ENCODE results near the gene FRAT1. TPM values are rescaled to one million over a fixed set of nuclear protein-coding genes. Genes with fewer than 3 reads are reported as not detected.

Gene FRAT1
- polyA plus RNA-seq, 1 donor from 2014 or later: 10.8 TPM

DNA sequence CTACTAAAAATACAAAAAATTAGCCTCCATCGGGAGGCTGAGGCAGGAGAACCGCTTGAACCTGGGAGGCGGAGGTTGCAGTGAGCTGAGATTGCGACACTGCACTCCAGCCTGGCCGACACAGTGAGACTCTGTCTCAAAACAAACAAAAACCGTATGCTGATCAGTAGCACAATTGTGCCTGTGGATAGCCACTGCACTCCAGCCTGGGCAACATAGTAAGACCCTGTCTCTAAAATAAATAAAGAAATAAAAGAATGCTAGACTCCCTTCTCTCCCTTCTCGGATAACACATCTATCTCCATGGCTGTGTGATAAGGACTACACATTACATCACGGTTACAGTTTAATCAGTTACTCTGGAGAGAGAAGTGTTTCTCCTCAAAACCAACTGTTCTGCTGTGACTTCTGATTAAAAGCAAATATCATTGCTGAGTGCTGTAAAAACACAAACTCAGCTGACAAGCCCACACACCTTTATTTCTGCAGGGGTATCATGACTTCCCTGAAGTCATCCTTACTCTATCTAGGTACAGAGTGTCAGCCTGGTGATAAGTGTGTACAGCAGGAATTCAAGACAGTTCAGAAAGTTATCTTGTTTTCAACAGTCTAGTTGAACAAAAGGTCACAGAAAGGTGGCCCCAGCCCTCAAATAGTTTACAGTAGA is 21.4 kb upstream of the FRAT1 start:
- Histone ChIP-seq H3K9me2 (ENCODE audit: insufficient read depth, low read length) (no peaks in the 10 kb centered on the region), H3K79me2 (replicated peaks; ENCODE audit: insufficient read depth, low read length) (no peaks in the 10 kb centered on the region), H2AFZ (ENCODE audit: low read depth, low read length) (no peak overlapping the region), H3K9me3 (ENCODE audit: low read length) (no peaks in the 10 kb centered on the region), H3F3A (ENCODE audit: insufficient read depth, low read length, poor library complexity, severe bottlenecking) (no peaks in the 10 kb centered on the region), H4K20me1 (ENCODE audit: insufficient read depth) (no peaks in the 10 kb centered on the region), H3K4me2 (ENCODE audit: low read length) (no peak overlapping the region), H3K9ac (ENCODE audit: low read length) (no peak overlapping the region), H3K27ac (ENCODE audit: low read length) (no peak overlapping the region), H3K36me3 (ENCODE audit: insufficient read depth, low read length) (no peaks in the 10 kb centered on the region), H3K4me3 (ENCODE audit: low read length) (no peak overlapping the region), H3K27me3 (ENCODE audit: insufficient read depth, low read depth, low read length) (no peaks in the 10 kb centered on the region)
- TF ChIP-seq, protein P1, sequence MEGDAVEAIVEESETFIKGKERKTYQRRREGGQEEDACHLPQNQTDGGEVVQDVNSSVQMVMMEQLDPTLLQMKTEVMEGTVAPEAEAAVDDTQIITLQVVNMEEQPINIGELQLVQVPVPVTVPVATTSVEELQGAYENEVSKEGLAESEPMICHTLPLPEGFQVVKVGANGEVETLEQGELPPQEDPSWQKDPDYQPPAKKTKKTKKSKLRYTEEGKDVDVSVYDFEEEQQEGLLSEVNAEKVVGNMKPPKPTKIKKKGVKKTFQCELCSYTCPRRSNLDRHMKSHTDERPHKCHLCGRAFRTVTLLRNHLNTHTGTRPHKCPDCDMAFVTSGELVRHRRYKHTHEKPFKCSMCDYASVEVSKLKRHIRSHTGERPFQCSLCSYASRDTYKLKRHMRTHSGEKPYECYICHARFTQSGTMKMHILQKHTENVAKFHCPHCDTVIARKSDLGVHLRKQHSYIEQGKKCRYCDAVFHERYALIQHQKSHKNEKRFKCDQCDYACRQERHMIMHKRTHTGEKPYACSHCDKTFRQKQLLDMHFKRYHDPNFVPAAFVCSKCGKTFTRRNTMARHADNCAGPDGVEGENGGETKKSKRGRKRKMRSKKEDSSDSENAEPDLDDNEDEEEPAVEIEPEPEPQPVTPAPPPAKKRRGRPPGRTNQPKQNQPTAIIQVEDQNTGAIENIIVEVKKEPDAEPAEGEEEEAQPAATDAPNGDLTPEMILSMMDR (IDR thresholded peaks at IDR 0.05; ENCODE audit: poor library complexity, severe bottlenecking): no peak
- TF ChIP-seq, protein P2, sequence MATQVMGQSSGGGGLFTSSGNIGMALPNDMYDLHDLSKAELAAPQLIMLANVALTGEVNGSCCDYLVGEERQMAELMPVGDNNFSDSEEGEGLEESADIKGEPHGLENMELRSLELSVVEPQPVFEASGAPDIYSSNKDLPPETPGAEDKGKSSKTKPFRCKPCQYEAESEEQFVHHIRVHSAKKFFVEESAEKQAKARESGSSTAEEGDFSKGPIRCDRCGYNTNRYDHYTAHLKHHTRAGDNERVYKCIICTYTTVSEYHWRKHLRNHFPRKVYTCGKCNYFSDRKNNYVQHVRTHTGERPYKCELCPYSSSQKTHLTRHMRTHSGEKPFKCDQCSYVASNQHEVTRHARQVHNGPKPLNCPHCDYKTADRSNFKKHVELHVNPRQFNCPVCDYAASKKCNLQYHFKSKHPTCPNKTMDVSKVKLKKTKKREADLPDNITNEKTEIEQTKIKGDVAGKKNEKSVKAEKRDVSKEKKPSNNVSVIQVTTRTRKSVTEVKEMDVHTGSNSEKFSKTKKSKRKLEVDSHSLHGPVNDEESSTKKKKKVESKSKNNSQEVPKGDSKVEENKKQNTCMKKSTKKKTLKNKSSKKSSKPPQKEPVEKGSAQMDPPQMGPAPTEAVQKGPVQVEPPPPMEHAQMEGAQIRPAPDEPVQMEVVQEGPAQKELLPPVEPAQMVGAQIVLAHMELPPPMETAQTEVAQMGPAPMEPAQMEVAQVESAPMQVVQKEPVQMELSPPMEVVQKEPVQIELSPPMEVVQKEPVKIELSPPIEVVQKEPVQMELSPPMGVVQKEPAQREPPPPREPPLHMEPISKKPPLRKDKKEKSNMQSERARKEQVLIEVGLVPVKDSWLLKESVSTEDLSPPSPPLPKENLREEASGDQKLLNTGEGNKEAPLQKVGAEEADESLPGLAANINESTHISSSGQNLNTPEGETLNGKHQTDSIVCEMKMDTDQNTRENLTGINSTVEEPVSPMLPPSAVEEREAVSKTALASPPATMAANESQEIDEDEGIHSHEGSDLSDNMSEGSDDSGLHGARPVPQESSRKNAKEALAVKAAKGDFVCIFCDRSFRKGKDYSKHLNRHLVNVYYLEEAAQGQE (IDR thresholded peaks at IDR 0.05; ENCODE audit: borderline replicate concordance): no peak
- TF ChIP-seq TAF1 (IDR thresholded peaks at IDR 0.05; ENCODE audit: low read depth) (no peak), MXI1 (conservative IDR thresholded peaks at IDR 0.05; ENCODE audit: poor library complexity, severe bottlenecking) (no peak), POLR2AphosphoS5 (IDR thresholded peaks at IDR 0.05) (no peak)

DNA sequence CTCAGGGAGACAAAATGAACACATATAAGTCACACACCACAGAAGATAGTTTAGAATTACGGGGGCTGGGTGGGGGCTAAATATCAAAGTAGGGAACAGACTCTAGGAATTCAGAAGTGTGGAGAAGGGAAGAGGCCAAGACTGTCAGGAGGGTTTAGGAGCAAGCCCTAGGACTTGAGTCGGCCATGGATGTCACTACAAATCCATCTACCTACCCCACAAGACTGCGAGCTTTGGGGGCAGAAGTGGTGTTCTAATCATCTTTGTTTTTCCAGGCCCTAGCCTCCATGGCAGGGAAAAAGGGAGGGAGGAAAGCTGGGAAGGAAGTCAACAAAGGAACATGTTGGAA is 20.9 kb upstream of the FRAT1 start:
- no peaks in the 10 kb centered on the region for H3K36me3 ChIP-seq (ENCODE audit: insufficient read depth, low read length)
- no peaks in the 10 kb centered on the region for H4K20me1 ChIP-seq (ENCODE audit: insufficient read depth)
- no peaks in the 10 kb centered on the region for H3K79me2 ChIP-seq (replicated peaks; ENCODE audit: insufficient read depth, low read length)
- no peaks in the 10 kb centered on the region for H3K9me2 ChIP-seq (ENCODE audit: insufficient read depth, low read length)
- no peak overlapping the region for H3K9ac ChIP-seq (ENCODE audit: low read length)
- H2AFZ ChIP-seq (ENCODE audit: low read depth, low read length): no peak overlapping the region
- no peak overlapping the region for H3K4me2 ChIP-seq (ENCODE audit: low read length)
- no peaks in the 10 kb centered on the region for H3K27me3 ChIP-seq (ENCODE audit: insufficient read depth, low read depth, low read length)
- TF ChIP-seq EP300 (conservative IDR thresholded peaks at IDR 0.05; ENCODE audit: poor library complexity, severe bottlenecking): no peak
- no peak overlapping the region for H3K27ac ChIP-seq (ENCODE audit: low read length)
- no peaks in the 10 kb centered on the region for H3K9me3 ChIP-seq (ENCODE audit: low read length)
- H3K4me3 ChIP-seq (ENCODE audit: low read length): no peak overlapping the region
- no peaks in the 10 kb centered on the region for H3F3A ChIP-seq (ENCODE audit: insufficient read depth, low read length, poor library complexity, severe bottlenecking)

DNA sequence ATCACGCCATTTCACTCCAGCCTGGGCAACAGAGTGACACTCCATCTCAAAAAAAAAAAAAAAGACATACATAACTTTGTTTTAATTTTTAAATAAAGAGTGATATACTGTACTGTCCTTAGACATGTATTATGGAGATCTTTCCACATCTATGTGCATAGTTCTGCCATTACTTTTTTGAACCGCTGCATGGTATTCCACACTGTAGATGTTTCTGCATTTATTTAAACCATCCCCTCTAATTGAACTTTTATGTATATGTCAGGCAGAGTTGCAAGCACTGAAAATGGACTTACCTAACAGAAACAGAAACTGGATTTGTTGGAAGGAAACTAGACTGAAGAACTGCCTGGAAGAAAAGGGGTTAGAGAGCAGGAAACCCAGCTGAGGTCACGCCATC is 18.1 kb upstream of the FRAT1 start:
- Histone ChIP-seq H3K4me2 (ENCODE audit: low read length) (no peak overlapping the region), H4K20me1 (ENCODE audit: insufficient read depth) (no peaks in the 10 kb centered on the region)
- TF ChIP-seq SMC3 (conservative IDR thresholded peaks at IDR 0.05; ENCODE audit: poor library complexity) (no peak), MXI1 (conservative IDR thresholded peaks at IDR 0.05; ENCODE audit: poor library complexity, severe bottlenecking) (no peak), EZH2 (IDR thresholded peaks at IDR 0.05; ENCODE audit: borderline replicate concordance, insufficient read depth, low read length, poor library complexity, severe bottlenecking) (no peak), TAF1 (IDR thresholded peaks at IDR 0.05; ENCODE audit: low read depth) (no peak), POLR2AphosphoS5 (IDR thresholded peaks at IDR 0.05) (no peak), RAD21 (conservative IDR thresholded peaks at IDR 0.05) (no peak), EP300 (conservative IDR thresholded peaks at IDR 0.05; ENCODE audit: poor library complexity, severe bottlenecking) (no peak)
- TF ChIP-seq, protein P2 (IDR thresholded peaks at IDR 0.05; ENCODE audit: borderline replicate concordance): no peak
- TF ChIP-seq, protein P1 (IDR thresholded peaks at IDR 0.05; ENCODE audit: poor library complexity, severe bottlenecking): no peak

More for the DNA sequence above, 18.1 kb upstream of the FRAT1 start:
- Histone ChIP-seq H3K4me3 (ENCODE audit: low read length) (no peak overlapping the region), H3K27ac (ENCODE audit: low read length) (no peak overlapping the region), H3F3A (ENCODE audit: insufficient read depth, low read length, poor library complexity, severe bottlenecking) (no peaks in the 10 kb centered on the region), H3K9me3 (ENCODE audit: low read length) (no peaks in the 10 kb centered on the region), H3K9ac (ENCODE audit: low read length) (no peak overlapping the region), H2AFZ (ENCODE audit: low read depth, low read length) (no peak overlapping the region), H3K9me2 (ENCODE audit: insufficient read depth, low read length) (no peaks in the 10 kb centered on the region), H3K27me3 (ENCODE audit: insufficient read depth, low read depth, low read length) (no peaks in the 10 kb centered on the region), H3K79me2 (replicated peaks; ENCODE audit: insufficient read depth, low read length) (no peaks in the 10 kb centered on the region), H3K36me3 (ENCODE audit: insufficient read depth, low read length) (no peaks in the 10 kb centered on the region)
